Astrocyte (in vitro differentiated cells and primary cell): ENCODE measurements around the gene RASGRP2. TPM values are rescaled to one million over a fixed set of nuclear protein-coding genes. Genes with fewer than 3 reads are reported as not detected.

Source experiments
- DNase-seq: peaks from one replicate; pipeline ENCODE4 v3.0.0-alpha.2; 2010; ENCODE audit warnings: low read depth
- FAIRE-seq: peaks from 2 replicates; lab custom pipeline; 2011; peaks lifted over from hg19 to GRCh38; lab: Jason Lieb, UNC
- H2AFZ ChIP-seq: 2 replicates; pipeline ENCODE4 v1.6.0; 2012; ENCODE audit warnings: low read depth, low read length, inconsistent platforms
- H3K27ac ChIP-seq: 2 replicates; pipeline ENCODE4 v1.5.1; 2011; ENCODE audit warnings: low read depth, low read length, inconsistent platforms
- H3K27me3 ChIP-seq: 2 replicates; pipeline ENCODE4 v1.6.0; 2011; ENCODE audit warnings: low read length, inconsistent platforms; ENCODE audit not compliant: insufficient read depth
- H3K36me3 ChIP-seq: 2 replicates; pipeline ENCODE4 v1.5.1; 2011; ENCODE audit warnings: low read length, inconsistent platforms; ENCODE audit not compliant: insufficient read depth
- H3K4me1 ChIP-seq: 2 replicates; pipeline ENCODE4 v1.5.1; 2011; ENCODE audit warnings: low read length, inconsistent platforms; ENCODE audit not compliant: insufficient read depth
- H3K4me2 ChIP-seq: 2 replicates; pipeline ENCODE4 v1.6.0; 2012; ENCODE audit warnings: low read length, inconsistent platforms
- H3K4me3 ChIP-seq: 2 replicates; pipeline ENCODE4 v1.5.1; 2011; ENCODE audit warnings: low read depth, mild to moderate bottlenecking, low read length, inconsistent platforms; ENCODE audit not compliant: insufficient read depth
- H3K79me2 ChIP-seq: 2 replicates; pipeline ENCODE4 v1.6.0; 2012; ENCODE audit warnings: mild to moderate bottlenecking, low read length, inconsistent platforms; ENCODE audit not compliant: insufficient read depth
- H3K9ac ChIP-seq: 2 replicates; pipeline ENCODE4 v1.6.0; 2012; ENCODE audit warnings: mild to moderate bottlenecking, low read length, inconsistent platforms
- H3K9me3 ChIP-seq: 2 replicates; pipeline ENCODE4 v1.5.1; 2012; ENCODE audit warnings: low read depth, mild to moderate bottlenecking, low read length, inconsistent platforms; ENCODE audit not compliant: insufficient read depth
- H4K20me1 ChIP-seq: 2 replicates; pipeline ENCODE4 v1.6.0; 2012; ENCODE audit warnings: low read length, inconsistent platforms; ENCODE audit not compliant: insufficient read depth
- H3K27ac Mint-ChIP-seq: one replicate; pipeline ENCODE4 v1.8.0; 2021; ENCODE audit warnings: mild to moderate bottlenecking, mixed read lengths; ENCODE audit not compliant: unreplicated experiment
- H3K27me3 Mint-ChIP-seq: one replicate; pipeline ENCODE4 v1.8.0; 2021; ENCODE audit warnings: low read depth, mixed read lengths; ENCODE audit not compliant: unreplicated experiment
- H3K36me3 Mint-ChIP-seq: one replicate; pipeline ENCODE4 v1.8.0; 2021; ENCODE audit warnings: low read depth, mixed read lengths; ENCODE audit not compliant: unreplicated experiment
- H3K4me1 Mint-ChIP-seq: one replicate; pipeline ENCODE4 v1.8.0; 2021; ENCODE audit warnings: low read depth, mixed read lengths; ENCODE audit not compliant: unreplicated experiment
- H3K4me3 Mint-ChIP-seq: one replicate; pipeline ENCODE4 v1.8.0; 2021; ENCODE audit warnings: mild to moderate bottlenecking, moderate library complexity, mixed read lengths; ENCODE audit not compliant: unreplicated experiment
- H3K9me3 Mint-ChIP-seq: one replicate; pipeline ENCODE4 v1.8.0; 2021; ENCODE audit warnings: mild to moderate bottlenecking, mixed read lengths; ENCODE audit not compliant: unreplicated experiment
- CTCF ChIP-seq: IDR thresholded peaks from 2 replicates; pipeline ENCODE4 v1.5.1; 2011; ENCODE audit warnings: low read depth, mild to moderate bottlenecking, inconsistent platforms, low read length, moderate library complexity; ENCODE audit not compliant: insufficient read depth
- EZH2 ChIP-seq: IDR thresholded peaks from 2 replicates; pipeline ENCODE4 v1.6.1; 2012; ENCODE audit warnings: mild to moderate bottlenecking, low read length, inconsistent platforms; ENCODE audit not compliant: insufficient read depth
- total RNA-seq: library from RNA; stranded (reverse); gene quantifications from 2 replicates; pipeline ENCODE4 v1.2.1, GENCODE V29; 2021

RASGRP2 gene
- total RNA-seq, 1 donor from 2014 or later: 3.9 TPM

GRCh38 chr11:64717268-64717578 lies 26.7 kb downstream of the RASGRP2 start:
- Histone ChIP-seq H4K20me1 (no peaks in the 10 kb centered on the region), H2AFZ (no peak overlapping the region), H3K27me3 (peaks cover 46% of the 10 kb centered on the region), H3K4me1 (no peaks in the 10 kb centered on the region), H3K4me2 (no peak overlapping the region), H3K9me3 (no peaks in the 10 kb centered on the region), H3K9ac (no peak overlapping the region), H3K36me3 (no peaks in the 10 kb centered on the region), H3K4me3 (no peak overlapping the region), H3K27ac (no peak overlapping the region), H3K79me2 (no peaks in the 10 kb centered on the region)
- no peaks in the 10 kb centered on the region for H3K36me3 Mint-ChIP-seq
- H3K9me3 Mint-ChIP-seq: no peaks in the 10 kb centered on the region
- H3K27ac Mint-ChIP-seq: no peak overlapping the region
- H3K4me1 Mint-ChIP-seq: no peaks in the 10 kb centered on the region
- DNase-seq: no peak
- peaks cover 84% of the 10 kb centered on the region for H3K27me3 Mint-ChIP-seq
- TF ChIP-seq EZH2: no peak
- TF ChIP-seq CTCF: no peak
- FAIRE-seq: no peak
- no peak overlapping the region for H3K4me3 Mint-ChIP-seq

DNA sequence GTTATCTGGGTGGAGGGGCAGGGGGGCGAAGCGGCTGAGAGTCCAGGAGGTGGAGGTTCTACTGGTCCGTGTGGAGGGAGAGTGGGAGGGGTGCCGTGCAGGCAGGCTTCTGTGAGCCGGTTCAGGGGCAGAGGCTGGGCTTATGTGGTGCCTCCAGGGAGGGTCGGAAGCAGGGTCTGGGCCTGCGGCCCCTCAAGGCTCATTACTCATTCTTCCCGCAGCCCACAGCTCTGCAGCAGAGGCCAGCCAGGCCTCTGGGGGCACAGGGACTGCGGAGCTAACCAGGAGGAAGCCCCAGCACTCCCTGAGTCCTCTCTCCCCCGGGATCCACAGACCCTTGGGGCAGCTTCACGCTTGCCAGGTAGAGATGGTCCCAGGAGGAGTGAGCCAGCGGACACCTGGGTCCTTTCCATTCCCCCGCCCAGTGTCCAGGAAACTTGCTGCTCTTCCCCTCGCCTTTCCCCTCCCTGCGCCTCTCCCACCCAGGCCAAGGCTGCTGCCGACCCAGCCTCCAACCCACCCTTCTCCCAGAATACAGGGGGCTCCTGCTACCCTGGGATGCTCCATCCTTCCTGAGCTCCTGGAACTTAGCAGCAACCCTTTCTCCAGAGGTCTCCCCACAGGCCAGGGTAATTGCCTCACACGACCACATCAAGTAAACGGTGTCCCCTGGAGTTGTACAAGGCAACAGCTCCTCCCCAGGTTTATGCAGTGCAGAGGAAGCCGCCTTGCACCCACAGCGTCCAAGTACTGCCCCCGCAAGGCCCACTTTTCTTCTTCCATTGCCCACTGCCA lies 27.3 kb downstream of the RASGRP2 start:
- no peaks in the 10 kb centered on the region for H3K4me1 Mint-ChIP-seq
- H3K27ac Mint-ChIP-seq: no peak overlapping the region
- FAIRE-seq (no peak), DNase-seq (no peak)
- Histone ChIP-seq H2AFZ (no peak overlapping the region), H3K27ac (no peak overlapping the region), H3K27me3 (peaks cover 41% of the 10 kb centered on the region), H3K4me3 (no peak overlapping the region), H3K9ac (no peak overlapping the region), H3K4me2 (no peak overlapping the region), H3K9me3 (no peaks in the 10 kb centered on the region), H3K79me2 (no peaks in the 10 kb centered on the region), H4K20me1 (no peaks in the 10 kb centered on the region), H3K36me3 (no peaks in the 10 kb centered on the region), H3K4me1 (no peaks in the 10 kb centered on the region)
- H3K4me3 Mint-ChIP-seq: no peak overlapping the region
- H3K36me3 Mint-ChIP-seq: no peaks in the 10 kb centered on the region
- no peak for TF ChIP-seq CTCF
- no peaks in the 10 kb centered on the region for H3K9me3 Mint-ChIP-seq
- peaks cover 86% of the 10 kb centered on the region for H3K27me3 Mint-ChIP-seq

DNA sequence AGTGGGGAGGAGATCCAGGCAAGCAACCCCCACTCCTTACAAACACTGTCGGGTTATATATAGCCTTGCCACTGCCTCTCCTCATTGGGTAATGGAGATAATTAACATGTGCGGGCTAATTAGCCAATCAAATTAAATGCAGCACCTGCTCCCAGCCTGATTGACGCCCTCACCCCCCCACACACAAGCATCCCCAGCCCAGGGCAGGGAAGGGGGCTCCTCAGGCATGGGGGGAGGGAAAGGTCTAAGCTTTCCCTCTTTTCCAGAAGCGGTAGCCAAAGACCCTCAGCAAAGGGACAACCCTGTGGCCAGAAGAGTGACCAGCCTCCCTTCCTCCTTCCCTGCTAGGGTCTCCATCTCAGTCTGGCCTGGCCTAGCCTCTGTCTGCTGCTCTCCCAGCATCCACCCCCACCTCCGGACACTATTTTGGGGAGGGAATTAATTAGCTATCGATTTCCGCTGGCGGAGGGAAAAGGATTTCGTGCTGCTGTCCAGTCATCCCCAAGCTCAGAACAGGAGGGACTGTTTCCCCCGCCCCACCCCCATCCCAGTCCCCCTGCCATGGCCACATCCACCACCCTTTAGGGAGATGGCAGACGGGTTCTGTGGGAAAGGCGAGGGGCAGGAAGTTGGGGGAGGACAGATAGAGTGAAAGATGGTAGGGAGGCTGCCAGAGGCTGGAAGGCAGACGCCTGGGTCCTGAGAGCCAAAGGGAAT lies 28.0 kb downstream of the RASGRP2 start:
- Histone ChIP-seq H3K36me3 (no peaks in the 10 kb centered on the region), H4K20me1 (no peaks in the 10 kb centered on the region), H3K9me3 (no peaks in the 10 kb centered on the region), H3K4me3 (no peak overlapping the region), H2AFZ (no peak overlapping the region), H3K27ac (no peak overlapping the region), H3K9ac (no peak overlapping the region), H3K79me2 (no peaks in the 10 kb centered on the region), H3K27me3 (peaks cover 33% of the 10 kb centered on the region), H3K4me2 (no peak overlapping the region), H3K4me1 (peaks cover 3% of the 10 kb centered on the region)
- FAIRE-seq (no peak), DNase-seq (no peak)
- Mint-ChIP-seq H3K36me3 (no peaks in the 10 kb centered on the region), H3K27ac (no peak overlapping the region), H3K4me1 (peaks cover 2% of the 10 kb centered on the region), H3K9me3 (no peaks in the 10 kb centered on the region), H3K4me3 (no peak overlapping the region), H3K27me3 (peaks cover 84% of the 10 kb centered on the region)
- no peak for TF ChIP-seq EZH2
- TF ChIP-seq CTCF: no peak
